Loucy (cell line): ENCODE measurements around the gene B4GALT2.

Source experiments
- EZH2phosphoT487 ChIP-seq: fragments of 200-600 bp; IDR thresholded peaks from 2 replicates; pipeline ENCODE4 v1.6.1; 2018; ENCODE audit warnings: antibody characterized with exemption, mild to moderate bottlenecking, moderate library complexity, borderline replicate concordance
- TF ChIP-seq, protein P1 (sequence below): fragments of 200-600 bp; sonication (generic); conservative IDR thresholded peaks from 2 replicates; pipeline ENCODE4 v1.5.1; 2014; ENCODE audit warnings: mild to moderate bottlenecking, antibody characterized with exemption, low read length

DNA sequence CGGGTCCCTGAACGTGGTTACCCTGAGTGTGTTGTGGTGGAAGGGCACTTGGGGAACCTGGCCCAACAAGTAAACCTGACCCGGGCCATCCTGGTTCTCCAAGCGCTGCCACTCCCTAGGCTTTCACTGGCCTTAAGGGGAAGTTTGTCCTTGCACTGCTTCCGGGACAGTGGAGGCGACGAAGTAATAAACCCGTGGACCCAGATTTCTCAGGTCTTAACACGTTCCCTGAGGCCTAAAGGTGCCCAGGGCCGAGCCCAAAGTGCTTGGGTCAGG lies 12.1 kb downstream of the B4GALT2 start:
- TF ChIP-seq, protein P1, sequence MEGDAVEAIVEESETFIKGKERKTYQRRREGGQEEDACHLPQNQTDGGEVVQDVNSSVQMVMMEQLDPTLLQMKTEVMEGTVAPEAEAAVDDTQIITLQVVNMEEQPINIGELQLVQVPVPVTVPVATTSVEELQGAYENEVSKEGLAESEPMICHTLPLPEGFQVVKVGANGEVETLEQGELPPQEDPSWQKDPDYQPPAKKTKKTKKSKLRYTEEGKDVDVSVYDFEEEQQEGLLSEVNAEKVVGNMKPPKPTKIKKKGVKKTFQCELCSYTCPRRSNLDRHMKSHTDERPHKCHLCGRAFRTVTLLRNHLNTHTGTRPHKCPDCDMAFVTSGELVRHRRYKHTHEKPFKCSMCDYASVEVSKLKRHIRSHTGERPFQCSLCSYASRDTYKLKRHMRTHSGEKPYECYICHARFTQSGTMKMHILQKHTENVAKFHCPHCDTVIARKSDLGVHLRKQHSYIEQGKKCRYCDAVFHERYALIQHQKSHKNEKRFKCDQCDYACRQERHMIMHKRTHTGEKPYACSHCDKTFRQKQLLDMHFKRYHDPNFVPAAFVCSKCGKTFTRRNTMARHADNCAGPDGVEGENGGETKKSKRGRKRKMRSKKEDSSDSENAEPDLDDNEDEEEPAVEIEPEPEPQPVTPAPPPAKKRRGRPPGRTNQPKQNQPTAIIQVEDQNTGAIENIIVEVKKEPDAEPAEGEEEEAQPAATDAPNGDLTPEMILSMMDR: no peak
- TF ChIP-seq EZH2phosphoT487: no peak
